GM21447 (cell line): Measurements from ENCODE around the gene BAZ2A.
A peak's percentile ranks its signal among the peaks of the same experiment; 100 is the strongest.
"Not testable (repeated sequence)": the region's sequence is repeated elsewhere in the genome, so short reads cannot be mapped to it uniquely, and the experiment has no call there.

Experiments used
- ATAC-seq: cut with Tn5 transposase; IDR thresholded peaks from one replicate; pipeline ENCODE4 v1.9.1; 2021; ENCODE audit not compliant: unreplicated experiment

The BAZ2A gene

DNA sequence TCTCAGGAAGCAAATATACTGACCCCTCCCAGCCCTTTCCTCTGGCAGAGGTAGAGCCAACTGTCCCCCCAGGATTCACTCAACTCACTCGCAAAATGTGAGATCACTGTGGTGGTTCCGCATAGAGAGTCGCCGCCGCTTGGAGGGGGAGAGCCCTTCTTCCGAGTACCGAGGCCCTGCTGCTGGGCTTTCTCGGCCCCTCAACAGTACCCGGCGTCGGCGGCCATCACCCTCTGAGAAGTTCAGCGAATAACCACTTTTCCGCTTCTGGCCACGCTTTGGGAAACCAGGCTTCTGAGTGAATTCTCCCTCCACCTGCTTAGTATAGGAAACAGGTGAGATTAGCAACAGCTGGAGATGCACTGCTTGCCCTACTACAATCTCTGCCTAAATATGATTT lies 31.1 kb downstream of the BAZ2A start:
- ATAC-seq = no peak

DNA sequence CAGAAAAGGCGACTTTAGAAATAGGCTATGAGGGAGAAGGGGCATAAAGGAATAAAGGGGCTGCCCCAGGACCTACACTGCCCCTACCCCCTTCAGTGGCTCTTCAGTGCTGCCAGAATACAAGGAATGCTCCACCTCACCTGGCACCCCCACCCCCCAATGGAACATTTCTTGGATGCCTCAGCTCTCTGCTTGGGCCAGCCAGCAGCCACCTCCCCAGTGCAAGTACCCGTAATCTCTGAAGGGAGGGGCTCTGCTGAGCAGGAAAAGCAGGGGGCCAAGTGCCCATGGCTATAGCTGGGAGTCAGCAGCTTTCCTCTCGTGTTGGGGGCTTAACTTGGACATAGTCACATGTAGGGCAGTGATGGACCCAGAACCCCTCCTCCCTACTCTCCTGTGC lies 33.3 kb downstream of the BAZ2A start:
- no peak for ATAC-seq

DNA sequence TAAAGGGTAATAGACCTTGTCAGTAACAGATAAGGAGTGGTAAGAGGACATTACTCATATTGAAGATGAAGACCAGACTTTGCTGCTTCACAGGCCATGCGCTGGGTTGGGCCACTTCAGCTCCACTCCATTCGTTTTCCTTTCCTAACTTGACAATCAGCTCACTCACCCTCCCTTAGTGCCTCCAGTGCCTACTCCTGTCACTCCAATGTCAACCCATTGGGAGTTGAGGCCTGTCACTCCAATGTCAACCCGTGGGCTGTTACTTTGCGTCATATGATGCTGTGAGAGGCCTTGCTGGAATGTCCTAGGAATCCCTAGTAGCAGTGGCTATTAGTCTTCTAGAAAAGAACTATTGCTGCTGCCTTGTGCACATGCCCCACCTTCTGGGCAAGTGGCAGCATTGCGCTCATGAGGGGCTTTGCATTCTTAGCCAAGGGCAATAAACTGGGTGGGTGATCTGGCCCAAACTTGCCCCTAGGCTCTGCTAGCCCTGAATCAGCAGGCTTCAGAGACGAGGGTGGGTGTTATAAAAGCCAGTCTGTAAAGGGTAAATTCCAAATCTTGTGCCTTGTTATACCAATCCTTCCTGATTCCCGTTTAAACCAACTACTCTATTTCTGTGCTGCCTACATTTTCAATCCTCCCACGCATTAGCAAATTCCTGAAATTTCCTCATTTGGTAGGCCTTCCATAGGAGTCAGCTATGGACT lies 36.1 kb downstream of the BAZ2A start:
- ATAC-seq = no peak

GRCh38 chr12:56591961-56592360 lies 38.2 kb downstream of the BAZ2A start:
- ATAC-seq = no peak

- ATAC-seq = no peak
Observed at GRCh38 chr12:56591126-56591525, 39.0 kb downstream of the BAZ2A start.

DNA sequence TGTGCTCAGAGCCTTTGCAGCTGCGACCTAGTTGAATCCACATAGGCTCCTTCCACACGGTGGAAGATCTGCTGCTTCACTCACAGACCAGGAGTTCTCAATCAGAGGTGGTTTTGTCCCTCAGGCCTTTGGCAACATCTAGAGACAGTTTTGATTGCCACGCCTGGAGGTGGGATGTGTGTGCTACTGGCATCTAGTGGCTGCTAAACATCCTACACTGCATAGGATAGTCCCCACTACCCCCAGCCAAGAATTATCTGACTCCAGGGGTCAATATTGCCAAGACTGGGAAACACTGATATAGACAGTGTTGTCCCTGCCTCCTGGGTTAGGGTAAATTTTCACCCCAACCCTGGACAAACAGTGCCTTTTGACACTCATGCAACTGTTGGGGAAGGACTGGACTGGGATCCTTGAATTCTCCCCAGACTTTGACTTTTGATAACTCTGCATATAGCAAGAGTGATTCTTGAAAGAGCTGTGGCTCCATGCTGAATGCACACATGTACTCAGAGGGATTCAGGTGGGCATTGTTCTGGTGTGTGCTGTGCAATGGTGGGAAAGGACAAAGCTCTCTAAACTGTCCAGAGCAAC lies 39.8 kb downstream of the BAZ2A start:
- ATAC-seq = peak; percentile 64

DNA sequence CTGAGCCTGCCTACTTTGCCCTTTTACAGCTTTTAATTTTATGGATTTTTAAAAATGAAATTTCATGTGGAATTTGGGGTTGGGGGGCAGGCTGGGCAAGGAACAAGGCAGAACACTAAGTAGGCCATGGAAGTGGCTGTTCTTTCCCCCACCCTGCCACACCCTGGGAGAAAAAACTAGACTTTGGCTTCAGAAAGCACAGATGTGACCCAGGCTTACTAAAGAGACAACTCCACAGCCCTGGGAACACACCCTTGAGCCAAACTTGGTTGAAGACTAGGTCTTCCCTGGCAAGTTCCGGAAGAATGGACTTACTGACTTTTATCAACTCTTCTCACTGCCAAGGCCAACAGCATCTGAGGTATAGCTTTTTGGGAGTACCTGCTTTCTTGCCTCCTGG lies 40.3 kb downstream of the BAZ2A start:
- ATAC-seq = no peak

GRCh38 chr12:56585098-56585497 lies 45.0 kb downstream of the BAZ2A start:
- no peak for ATAC-seq

DNA sequence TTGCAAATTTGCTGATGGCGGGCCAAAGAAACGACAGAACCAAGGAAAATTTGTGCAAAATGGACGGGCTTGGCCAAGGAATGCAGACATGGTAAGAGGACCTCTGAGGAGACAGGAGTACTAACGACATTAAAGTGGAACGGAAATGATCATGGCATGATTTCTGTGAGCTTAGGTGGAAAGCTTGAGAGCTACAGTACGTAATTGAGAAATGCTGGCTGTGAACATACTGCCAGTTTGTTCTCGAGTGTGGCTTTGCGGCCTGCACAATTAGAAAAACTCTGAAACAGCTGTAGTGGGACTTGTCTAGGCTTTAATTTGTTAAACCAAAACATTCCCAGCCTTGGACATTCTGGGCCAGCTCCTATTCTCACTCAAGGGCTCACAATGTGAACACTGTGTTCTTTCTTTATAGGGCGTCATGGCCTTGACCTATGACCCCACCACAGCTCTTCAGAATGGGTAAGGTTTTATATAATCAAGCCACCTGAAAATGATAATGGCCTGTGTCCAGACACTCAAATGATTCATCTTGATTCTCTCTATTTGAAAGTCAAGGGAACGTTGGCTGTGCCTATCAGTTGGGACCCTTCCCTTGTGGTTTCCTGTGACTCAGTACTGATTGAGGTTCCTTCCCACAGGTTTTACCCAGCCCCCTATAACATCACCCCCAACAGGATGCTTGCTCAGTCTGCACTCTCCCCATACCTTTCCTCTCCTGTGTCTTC lies 48.5 kb downstream of the BAZ2A start:
- ATAC-seq = no peak

GRCh38 chr12:56578983-56579546 lies 51.1 kb downstream of the BAZ2A start:
- no peak for ATAC-seq

DNA sequence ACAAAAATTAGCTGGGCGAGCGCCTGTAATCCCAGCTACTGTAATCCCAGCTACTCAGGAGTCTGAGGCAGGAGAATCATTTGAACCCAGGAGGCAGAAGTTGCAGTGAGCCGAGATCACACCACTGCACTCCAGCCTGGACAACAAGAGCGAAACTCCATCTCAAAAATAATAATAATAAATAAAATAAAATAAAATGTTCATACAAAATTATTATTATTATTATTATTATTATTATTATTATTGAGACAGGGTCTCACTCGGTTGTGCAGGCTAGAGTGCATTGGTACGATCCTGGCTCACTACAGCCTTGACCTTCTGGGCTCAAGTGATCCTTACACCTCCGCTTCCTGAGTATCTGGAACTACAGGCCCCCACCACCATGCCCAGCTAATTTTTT lies 52.9 kb downstream of the BAZ2A start:
- not testable (repeated sequence) for ATAC-seq

DNA sequence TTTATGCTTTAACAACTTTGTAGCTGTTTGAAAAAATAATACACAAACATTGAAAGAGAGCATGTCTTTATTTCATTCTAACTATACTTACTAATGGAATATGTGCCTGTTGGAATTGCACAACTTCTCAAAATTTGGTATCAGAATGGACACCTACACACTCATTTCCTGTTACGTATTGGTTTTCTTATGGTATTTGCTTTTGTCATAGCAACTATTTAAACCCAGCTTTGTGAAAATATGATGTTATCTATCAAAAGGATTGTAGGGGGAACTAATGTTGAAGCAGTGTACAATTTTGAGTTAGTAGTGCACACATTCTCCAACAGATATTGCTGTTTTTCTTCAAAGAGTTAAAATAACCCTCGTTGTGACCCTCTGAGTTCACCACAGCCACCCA lies 55.9 kb downstream of the BAZ2A start:
- no peak for ATAC-seq

DNA sequence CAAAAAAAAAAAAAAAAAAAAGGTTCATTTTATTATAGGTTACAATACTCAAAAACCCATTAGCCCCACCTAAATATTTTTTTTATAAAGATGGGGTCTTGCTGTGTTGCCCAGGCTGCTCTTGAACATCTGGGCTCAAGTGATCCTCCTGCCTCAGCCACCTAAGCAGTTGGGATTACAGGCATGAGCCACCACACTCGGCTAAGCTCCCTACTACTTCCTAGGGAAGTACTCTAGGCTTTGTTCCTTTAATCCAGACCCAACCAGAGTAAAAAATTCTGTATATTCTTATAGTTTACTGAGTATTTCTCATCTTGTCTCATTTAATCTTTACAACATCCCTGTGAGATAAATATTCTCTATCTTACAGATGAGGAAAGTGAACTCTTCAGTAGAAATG lies 57.8 kb downstream of the BAZ2A start:
- ATAC-seq = no peak

GRCh38 chr12:56571121-56571520 lies 59.0 kb downstream of the BAZ2A start:
- ATAC-seq = no peak

DNA sequence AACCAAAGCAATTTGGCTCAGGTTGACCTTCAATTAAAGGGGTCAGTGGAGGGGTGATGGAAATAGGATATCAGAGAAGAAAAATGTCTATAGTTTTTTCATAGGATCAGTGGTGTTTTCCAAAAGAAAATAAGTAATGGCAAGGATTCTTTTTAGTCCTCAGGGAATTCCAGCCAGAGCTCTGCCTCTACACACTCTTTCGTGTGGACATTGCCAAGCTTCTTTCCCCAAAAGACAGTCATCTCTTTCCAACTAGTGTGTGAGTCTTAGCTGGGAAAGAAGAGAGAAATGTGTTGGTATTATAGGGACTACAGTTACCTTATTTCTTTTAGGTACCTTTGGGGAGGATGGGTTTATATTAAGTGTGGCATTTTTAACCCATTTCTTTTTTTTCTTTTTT lies 62.0 kb downstream of the BAZ2A start:
- no peak for ATAC-seq

DNA sequence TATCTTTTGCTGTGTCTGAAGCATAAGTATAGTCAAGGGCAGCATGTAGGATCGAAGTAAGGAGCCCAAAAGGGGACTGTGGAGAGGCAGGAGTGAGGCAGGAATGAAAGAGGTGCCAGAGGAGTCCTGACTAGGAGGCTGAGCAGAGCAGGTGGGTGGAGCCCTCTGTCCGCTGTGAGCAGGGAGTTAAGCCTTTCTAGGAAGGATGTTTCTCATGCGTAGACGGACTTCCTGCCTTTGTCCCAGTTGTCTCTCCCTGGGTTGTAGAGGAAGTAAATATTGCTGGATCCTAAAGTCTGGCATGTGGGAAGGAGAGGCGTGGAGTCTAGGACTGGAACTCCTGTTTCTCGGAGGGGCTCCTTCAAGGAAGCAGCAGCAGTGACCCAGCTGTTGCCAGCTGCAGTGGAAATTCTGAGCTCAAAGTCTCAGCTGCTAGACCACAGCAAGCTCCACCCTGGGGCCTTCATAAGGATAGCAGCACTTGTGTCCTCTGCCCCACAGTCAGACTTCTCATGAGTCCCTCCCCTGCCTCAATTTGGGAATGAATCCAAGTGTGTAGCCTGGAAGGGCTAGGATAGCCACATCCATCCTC lies 64.5 kb downstream of the BAZ2A start:
- ATAC-seq = peak; percentile 77

- no peak for ATAC-seq
Observed at GRCh38 chr12:56551070-56551469, 79.1 kb downstream of the BAZ2A start.

DNA sequence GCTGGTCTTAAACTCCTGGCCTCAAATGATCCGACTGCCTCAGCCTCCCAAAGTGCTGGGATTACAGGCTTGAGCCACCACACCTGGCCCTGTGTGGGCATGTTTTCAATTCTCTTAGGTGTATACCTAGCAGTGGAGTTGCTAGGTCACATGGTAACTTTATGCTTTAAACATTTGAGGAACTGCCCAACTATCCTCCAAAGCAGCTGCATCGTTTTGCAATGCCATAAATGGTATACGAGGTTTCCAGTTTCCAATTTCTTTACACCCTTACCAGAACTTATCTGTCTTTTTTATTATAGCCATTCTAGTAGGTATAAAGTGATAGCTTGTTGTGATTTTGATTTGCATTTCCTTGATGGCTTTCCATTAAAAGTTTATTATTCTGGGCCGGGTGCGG lies 83.4 kb downstream of the BAZ2A start:
- no peak for ATAC-seq
